GM12878 (cell line): Measurements from ENCODE around the gene NGDN. TPM values are rescaled to one million over a fixed set of nuclear protein-coding genes. Genes with fewer than 3 reads are reported as not detected.

Experiments used
- ATAC-seq: fragments of 200-7000 bp; cut with Tn5 transposase; 3 replicates; pipeline ENCODE4 v1.9.1; 2020; ENCODE audit warnings: mild to moderate bottlenecking, moderate library complexity
- BruUV-seq: library from RNA; stranded (reverse); fragments of 400-500 nt; replicated peaks from 2 replicates; lab custom pipeline; 2021; lab: Mats Ljungman, UMichigan
- CTCF ChIA-PET: fragments of 300-600 bp; sonication (Branson Sonifier 250); formaldehyde crosslinking; extraction: SDS; loops from one replicate; lab custom pipeline; 2021; ENCODE audit warnings: inconsistent platforms; lab: Yijun Ruan, JAX
- POLR2A ChIA-PET: fragments of 350-600 bp; formaldehyde crosslinking; extraction: SDS; loops from one replicate; lab custom pipeline; 2021; ENCODE audit warnings: inconsistent platforms; lab: Charles Lee
- RAD21 ChIA-PET: fragments of 300-600 bp; sonication (Branson Sonifier 250); formaldehyde crosslinking; loops from one replicate; lab custom pipeline; 2023; ENCODE audit warnings: antibody characterized with exemption; ENCODE audit not compliant: unreplicated experiment; lab: Charles Lee
- SMC1A ChIA-PET: fragments of 300-600 bp; sonication (Branson Sonifier 250); formaldehyde crosslinking; loops from one replicate; lab custom pipeline; 2023; ENCODE audit not compliant: unreplicated experiment, uncharacterized antibody; lab: Charles Lee
- DNase-seq: peaks from one replicate; pipeline ENCODE4 v3.0.0-alpha.2; 2011; ENCODE audit warnings: low read depth, low spot score
- FAIRE-seq: peaks from 3 replicates; lab custom pipeline; 2011; peaks lifted over from hg19 to GRCh38; lab: Jason Lieb, UNC
- H2AFZ ChIP-seq: 2 replicates; pipeline ENCODE4 v1.6.0; 2011; ENCODE audit warnings: low read depth, low read length, control low read depth; ENCODE audit not compliant: control insufficient read depth
- H3K27ac ChIP-seq: 2 replicates; pipeline ENCODE4 v1.5.1; 2011; ENCODE audit warnings: control low read depth; ENCODE audit not compliant: control insufficient read depth, insufficient read depth
- H3K27me3 ChIP-seq, 2 experiments: replicated peaks in 1 of 2; 2 replicates each; pipeline versions ENCODE4 v1.6.0 to v1.6.1; 2011; ENCODE audit warnings: low read length in 1 of 2; ENCODE audit not compliant: control insufficient read depth in 2 of 2, insufficient read depth in 2 of 2
- H3K36me3 ChIP-seq, 2 experiments: 2 replicates each; pipeline ENCODE4 v1.5.1; 2011; ENCODE audit warnings: low read length in 1 of 2; ENCODE audit not compliant: control insufficient read depth in 2 of 2, insufficient read depth in 2 of 2
- H3K4me1 ChIP-seq: 2 replicates; pipeline ENCODE4 v1.6.1; 2011; ENCODE audit warnings: mild to moderate bottlenecking, low read length, moderate library complexity, mixed read lengths; ENCODE audit not compliant: control insufficient read depth, insufficient read depth
- H3K4me2 ChIP-seq: 2 replicates; pipeline ENCODE4 v1.6.0; 2011; ENCODE audit warnings: control low read depth; ENCODE audit not compliant: control insufficient read depth, insufficient read depth
- H3K4me3 ChIP-seq: fragments of 200-600 bp; sonication (generic); 2 replicates; pipeline ENCODE4 v1.5.1; 2016
- H3K79me2 ChIP-seq: 2 replicates; pipeline ENCODE4 v1.6.0; 2011; ENCODE audit warnings: low read length; ENCODE audit not compliant: control insufficient read depth, insufficient read depth
- H3K9ac ChIP-seq: 2 replicates; pipeline ENCODE4 v1.8.0; 2011; ENCODE audit warnings: low read length, control low read depth, mixed read lengths; ENCODE audit not compliant: control insufficient read depth, insufficient read depth
- H3K9me3 ChIP-seq: replicated peaks from 3 replicates; pipeline ENCODE4 v1.5.1; 2011; ENCODE audit warnings: mild to moderate bottlenecking, low read length; ENCODE audit not compliant: control insufficient read depth, insufficient read depth
- H4K20me1 ChIP-seq: 2 replicates; pipeline ENCODE4 v1.6.0; 2011; ENCODE audit not compliant: control insufficient read depth, insufficient read depth
- KAT2A ChIP-seq: conservative IDR thresholded peaks from 2 replicates; pipeline ENCODE4 v1.6.1; 2011; ENCODE audit warnings: low read depth, low read length; ENCODE audit not compliant: control insufficient read depth
- KLF5 ChIP-seq: fragments of 450-650 bp; IDR thresholded peaks from 2 replicates; pipeline ENCODE4 v1.6.1; 2014; ENCODE audit warnings: mild to moderate bottlenecking; ENCODE audit not compliant: partially characterized antibody
- POLR2A ChIP-seq: IDR thresholded peaks from 2 replicates; pipeline ENCODE4 v1.6.1; 2011; ENCODE audit warnings: low read depth, mild to moderate bottlenecking, low read length
- SREBF1 ChIP-seq: IDR thresholded peaks from 2 replicates; pipeline ENCODE4 v1.6.1; 2012; ENCODE audit warnings: mild to moderate bottlenecking, low read length
- ZNF384 ChIP-seq: IDR thresholded peaks from 2 replicates; pipeline ENCODE4 v1.6.1; 2012; ENCODE audit warnings: low read depth, mild to moderate bottlenecking, low read length, improper control_type of control experiment, borderline replicate concordance
- WGBS: methylation state at CpG from one replicate; pipeline ENCODE4 v1.1.6; 2016; ENCODE audit warnings: low lambda C conversion rate; ENCODE audit not compliant: insufficient replicate concordance, insufficient coverage; ENCODE audit errors: missing lambda C conversion rate; 5-methylcytosine and 5-hydroxymethylcytosine counted together
- in situ Hi-C: fragments of 300-500 bp; cut with MboI; formaldehyde crosslinking; loops from 9 replicates; pipeline ENCODE4 v1.14.3; 2018; ENCODE audit warnings: mixed read lengths
- intact Hi-C: fragments of 100-400 bp; cut with micrococcal nuclease; formaldehyde crosslinking; loops from one replicate; pipeline ENCODE4 v1.14.2; 2022; ENCODE audit not compliant: unreplicated experiment
- polyA plus RNA-seq, 11 experiments: library from polyadenylated mRNA; depleted of rRNA in 4 of 11; unstranded in 6 of 11; stranded (reverse) in 5 of 11; fragments of >200 nt; fragmentation: Nextera tagmentation in 4 of 11; fragmentation: Illumina TruSeq in 1 of 11; extraction: Ambion mirVana in 4 of 11; extraction: Trizol in 1 of 11; gene quantifications; 1 replicate in 1 of 11; 2 replicates in 10 of 11; pipeline versions ENCODE4 v1.2.1 to v1.2.3, GENCODE V29; 2011 to 2016; ENCODE audit warnings: inconsistent platforms in 2 of 11, missing spikeins in 2 of 11, low read depth in 1 of 11
- total RNA-seq, 4 experiments: library from RNA; depleted of rRNA in 3 of 4; stranded (reverse); fragments of >200 nt in 3 of 4; fragmentation: Illumina TruSeq in 1 of 4; extraction: Trizol in 1 of 4; gene quantifications; 2 replicates each; pipeline versions ENCODE4 v1.2.1 to v1.2.3, GENCODE V29; 2013 to 2021
- TF ChIP-seq, protein P1 (sequence below): fragments of 450-650 bp; formaldehyde crosslinking; IDR thresholded peaks from 2 replicates; pipeline ENCODE4 v1.4.0; 2022; ENCODE audit warnings: mild to moderate bottlenecking, moderate library complexity
- TF ChIP-seq, protein P2 (sequence below): fragments of 450-650 bp; IDR thresholded peaks from 2 replicates; pipeline ENCODE4 v1.6.1; 2014; ENCODE audit warnings: mild to moderate bottlenecking
- TF ChIP-seq, protein P3 (sequence below): fragments of 450-650 bp; IDR thresholded peaks from 2 replicates; pipeline ENCODE4 v1.6.1; 2018; ENCODE audit warnings: mild to moderate bottlenecking, low read depth, moderate library complexity; ENCODE audit not compliant: partially characterized antibody
- TF ChIP-seq, protein P4 (sequence below): fragments of 450-650 bp; IDR thresholded peaks from 2 replicates; pipeline ENCODE4 v1.6.1; 2016; ENCODE audit warnings: mild to moderate bottlenecking
- TF ChIP-seq, protein P5 (sequence below): fragments of 450-650 bp; IDR thresholded peaks from 2 replicates; pipeline ENCODE4 v1.6.1; 2017; ENCODE audit warnings: borderline replicate concordance

The NGDN gene
- total and polyA plus RNA-seq, 10 of the 15 experiments (the other 5 are each of a cell fraction or from before 2014, with no cell fraction given): 40.4 to 163 (median 71.4) TPM

DNA sequence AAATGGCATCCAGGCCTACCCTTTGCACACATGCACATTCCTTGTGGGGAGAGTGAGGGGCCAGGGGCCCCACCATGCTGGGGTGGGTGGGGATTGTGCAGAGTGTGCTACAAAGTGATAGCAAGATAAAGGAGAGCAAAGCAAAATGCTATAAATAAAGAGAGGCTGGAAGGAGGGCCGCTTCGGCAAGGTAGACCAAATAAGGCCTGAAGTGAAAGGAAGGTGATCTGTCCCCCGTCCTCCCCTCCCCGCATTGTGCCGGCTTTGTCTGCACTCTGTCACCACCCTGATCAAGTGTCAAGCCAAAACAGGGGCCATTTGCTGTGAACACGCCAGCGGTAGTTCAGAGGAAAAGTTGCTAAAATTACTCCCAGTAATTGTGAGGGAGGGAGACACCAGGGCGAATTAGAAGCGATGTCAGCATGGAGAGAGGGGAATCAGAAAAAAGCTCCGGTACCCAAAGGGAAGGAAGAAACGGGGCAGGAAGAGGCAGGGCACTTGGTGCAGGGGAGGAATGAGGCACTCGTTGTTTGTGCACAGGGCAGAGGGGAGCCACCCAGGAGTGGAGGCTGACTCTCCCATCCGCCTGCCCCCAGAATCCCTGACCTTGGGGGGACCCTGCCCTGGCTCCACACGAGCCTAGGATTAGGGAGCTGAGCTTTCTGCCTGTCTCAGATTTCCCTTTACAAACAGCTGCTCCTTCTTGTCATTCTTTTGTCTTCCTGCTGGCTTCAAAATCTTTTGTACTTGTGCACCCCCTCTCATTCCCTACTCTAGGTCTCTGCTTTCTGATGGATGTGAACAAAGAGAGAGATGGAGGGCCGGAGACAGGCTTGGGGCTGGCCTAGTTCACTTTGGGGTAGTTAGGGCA, 31.2 kb upstream of the NGDN start (continued):
- TF ChIP-seq, protein P1, sequence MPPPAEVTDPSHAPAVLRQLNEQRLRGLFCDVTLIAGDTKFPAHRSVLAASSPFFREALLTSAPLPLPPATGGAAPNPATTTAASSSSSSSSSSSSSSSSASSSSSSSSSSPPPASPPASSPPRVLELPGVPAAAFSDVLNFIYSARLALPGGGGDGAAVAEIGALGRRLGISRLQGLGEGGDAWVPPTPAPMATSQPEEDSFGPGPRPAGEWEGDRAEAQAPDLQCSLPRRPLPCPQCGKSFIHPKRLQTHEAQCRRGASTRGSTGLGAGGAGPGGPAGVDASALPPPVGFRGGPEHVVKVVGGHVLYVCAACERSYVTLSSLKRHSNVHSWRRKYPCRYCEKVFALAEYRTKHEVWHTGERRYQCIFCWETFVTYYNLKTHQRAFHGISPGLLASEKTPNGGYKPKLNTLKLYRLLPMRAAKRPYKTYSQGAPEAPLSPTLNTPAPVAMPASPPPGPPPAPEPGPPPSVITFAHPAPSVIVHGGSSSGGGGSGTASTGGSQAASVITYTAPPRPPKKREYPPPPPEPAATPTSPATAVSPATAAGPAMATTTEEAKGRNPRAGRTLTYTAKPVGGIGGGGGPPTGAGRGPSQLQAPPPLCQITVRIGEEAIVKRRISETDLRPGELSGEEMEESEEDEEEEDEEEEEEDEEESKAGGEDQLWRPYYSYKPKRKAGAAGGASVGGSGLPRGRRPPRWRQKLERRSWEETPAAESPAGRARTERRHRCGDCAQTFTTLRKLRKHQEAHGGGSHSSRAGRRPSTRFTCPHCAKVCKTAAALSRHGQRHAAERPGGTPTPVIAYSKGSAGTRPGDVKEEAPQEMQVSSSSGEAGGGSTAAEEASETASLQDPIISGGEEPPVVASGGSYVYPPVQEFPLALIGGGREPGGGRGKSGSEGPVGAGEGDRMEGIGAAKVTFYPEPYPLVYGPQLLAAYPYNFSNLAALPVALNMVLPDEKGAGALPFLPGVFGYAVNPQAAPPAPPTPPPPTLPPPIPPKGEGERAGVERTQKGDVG: no peak
- TF ChIP-seq, protein P2, sequence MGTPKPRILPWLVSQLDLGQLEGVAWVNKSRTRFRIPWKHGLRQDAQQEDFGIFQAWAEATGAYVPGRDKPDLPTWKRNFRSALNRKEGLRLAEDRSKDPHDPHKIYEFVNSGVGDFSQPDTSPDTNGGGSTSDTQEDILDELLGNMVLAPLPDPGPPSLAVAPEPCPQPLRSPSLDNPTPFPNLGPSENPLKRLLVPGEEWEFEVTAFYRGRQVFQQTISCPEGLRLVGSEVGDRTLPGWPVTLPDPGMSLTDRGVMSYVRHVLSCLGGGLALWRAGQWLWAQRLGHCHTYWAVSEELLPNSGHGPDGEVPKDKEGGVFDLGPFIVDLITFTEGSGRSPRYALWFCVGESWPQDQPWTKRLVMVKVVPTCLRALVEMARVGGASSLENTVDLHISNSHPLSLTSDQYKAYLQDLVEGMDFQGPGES: no peak
- TF ChIP-seq, all 136 proteins: peak for 0

DNA sequence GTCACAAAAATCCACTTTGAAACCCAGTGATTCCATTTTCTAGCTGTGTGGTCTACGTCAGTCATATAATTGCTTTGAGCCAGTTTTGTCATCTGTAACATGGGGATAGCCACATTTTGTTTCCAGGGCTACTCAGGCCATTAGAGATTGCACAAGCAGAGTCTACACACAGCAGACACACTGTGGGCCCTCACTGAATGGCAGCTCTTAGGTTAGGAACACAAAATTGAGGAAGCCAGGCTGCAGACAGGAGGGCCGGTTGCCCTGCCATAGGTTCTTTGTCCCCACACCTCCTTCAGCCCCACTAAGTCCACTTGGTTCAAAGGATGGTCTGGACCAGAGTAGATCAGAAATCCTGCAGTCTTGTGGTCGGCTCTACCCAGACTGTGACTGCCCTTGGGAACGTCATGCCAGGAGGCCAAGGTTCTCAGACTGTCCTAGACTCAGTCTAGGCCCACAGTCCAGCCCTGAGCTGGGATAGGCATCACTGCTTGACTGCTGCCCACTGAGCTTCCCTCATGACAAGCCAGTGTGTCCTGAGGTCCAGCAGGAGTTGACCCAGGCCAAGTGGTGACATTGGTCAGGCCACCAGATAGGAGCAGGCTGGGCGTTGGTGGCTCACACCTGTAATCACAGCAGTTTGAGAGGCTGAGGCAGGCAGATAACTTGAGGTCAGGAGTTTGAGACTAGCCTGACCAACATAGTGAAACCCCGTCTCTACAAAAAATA, 30.2 kb upstream of the NGDN start:
- Histone ChIP-seq H3K9me3 (no peaks in the 10 kb centered on the region), H3K4me1 (no peaks in the 10 kb centered on the region), H3K27ac (no peak overlapping the region), H2AFZ (no peak overlapping the region), H3K27me3 (no peaks in the 10 kb centered on the region; a peak in 2 of 4 replicates), H3K36me3 (no peaks in the 10 kb centered on the region), H3K79me2 (no peaks in the 10 kb centered on the region), H3K9ac (no peak overlapping the region), H3K4me3 (no peak overlapping the region), H4K20me1 (no peaks in the 10 kb centered on the region), H3K4me2 (no peak overlapping the region)
- ChIA-PET SMC1A (no interaction called here), POLR2A (no interaction called here), RAD21 (no interaction called here), CTCF (interaction anchor here (0.9 kb wide), 1 partner anchor 137 kb away, joined by 3 read pairs; the partner anchor contains the start of gene PPP1R3E)
- ATAC-seq: no peak
- FAIRE-seq: no peak
- WGBS: 21% methylated on average over 6 of the region's 6 CpGs
- no peak for DNase-seq
- in situ Hi-C loops: no loop called here
- intact Hi-C loops: no loop called here
- BruUV-seq: no TSS peak
- TF ChIP-seq SREBF1 (no peak), KLF5 (no peak), ZNF384 (no peak), KAT2A (no peak), POLR2A (no peak)
- TF ChIP-seq, protein P3, sequence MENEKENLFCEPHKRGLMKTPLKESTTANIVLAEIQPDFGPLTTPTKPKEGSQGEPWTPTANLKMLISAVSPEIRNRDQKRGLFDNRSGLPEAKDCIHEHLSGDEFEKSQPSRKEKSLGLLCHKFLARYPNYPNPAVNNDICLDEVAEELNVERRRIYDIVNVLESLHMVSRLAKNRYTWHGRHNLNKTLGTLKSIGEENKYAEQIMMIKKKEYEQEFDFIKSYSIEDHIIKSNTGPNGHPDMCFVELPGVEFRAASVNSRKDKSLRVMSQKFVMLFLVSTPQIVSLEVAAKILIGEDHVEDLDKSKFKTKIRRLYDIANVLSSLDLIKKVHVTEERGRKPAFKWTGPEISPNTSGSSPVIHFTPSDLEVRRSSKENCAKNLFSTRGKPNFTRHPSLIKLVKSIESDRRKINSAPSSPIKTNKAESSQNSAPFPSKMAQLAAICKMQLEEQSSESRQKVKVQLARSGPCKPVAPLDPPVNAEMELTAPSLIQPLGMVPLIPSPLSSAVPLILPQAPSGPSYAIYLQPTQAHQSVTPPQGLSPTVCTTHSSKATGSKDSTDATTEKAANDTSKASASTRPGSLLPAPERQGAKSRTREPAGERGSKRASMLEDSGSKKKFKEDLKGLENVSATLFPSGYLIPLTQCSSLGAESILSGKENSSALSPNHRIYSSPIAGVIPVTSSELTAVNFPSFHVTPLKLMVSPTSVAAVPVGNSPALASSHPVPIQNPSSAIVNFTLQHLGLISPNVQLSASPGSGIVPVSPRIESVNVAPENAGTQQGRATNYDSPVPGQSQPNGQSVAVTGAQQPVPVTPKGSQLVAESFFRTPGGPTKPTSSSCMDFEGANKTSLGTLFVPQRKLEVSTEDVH: no peak
- TF ChIP-seq, protein P4, sequence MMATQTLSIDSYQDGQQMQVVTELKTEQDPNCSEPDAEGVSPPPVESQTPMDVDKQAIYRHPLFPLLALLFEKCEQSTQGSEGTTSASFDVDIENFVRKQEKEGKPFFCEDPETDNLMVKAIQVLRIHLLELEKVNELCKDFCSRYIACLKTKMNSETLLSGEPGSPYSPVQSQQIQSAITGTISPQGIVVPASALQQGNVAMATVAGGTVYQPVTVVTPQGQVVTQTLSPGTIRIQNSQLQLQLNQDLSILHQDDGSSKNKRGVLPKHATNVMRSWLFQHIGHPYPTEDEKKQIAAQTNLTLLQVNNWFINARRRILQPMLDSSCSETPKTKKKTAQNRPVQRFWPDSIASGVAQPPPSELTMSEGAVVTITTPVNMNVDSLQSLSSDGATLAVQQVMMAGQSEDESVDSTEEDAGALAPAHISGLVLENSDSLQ: no peak
- TF ChIP-seq, protein P5, sequence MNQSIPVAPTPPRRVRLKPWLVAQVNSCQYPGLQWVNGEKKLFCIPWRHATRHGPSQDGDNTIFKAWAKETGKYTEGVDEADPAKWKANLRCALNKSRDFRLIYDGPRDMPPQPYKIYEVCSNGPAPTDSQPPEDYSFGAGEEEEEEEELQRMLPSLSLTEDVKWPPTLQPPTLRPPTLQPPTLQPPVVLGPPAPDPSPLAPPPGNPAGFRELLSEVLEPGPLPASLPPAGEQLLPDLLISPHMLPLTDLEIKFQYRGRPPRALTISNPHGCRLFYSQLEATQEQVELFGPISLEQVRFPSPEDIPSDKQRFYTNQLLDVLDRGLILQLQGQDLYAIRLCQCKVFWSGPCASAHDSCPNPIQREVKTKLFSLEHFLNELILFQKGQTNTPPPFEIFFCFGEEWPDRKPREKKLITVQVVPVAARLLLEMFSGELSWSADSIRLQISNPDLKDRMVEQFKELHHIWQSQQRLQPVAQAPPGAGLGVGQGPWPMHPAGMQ: no peak
